ENCODE measurements around the gene SIX4. TPM values are rescaled to one million over a fixed set of nuclear protein-coding genes. Genes with fewer than 3 reads are reported as not detected.
"Not testable (repeated sequence)": the region's sequence is repeated elsewhere in the genome, so short reads cannot be mapped to it uniquely, and the experiment has no call there.

The SIX4 gene
- polyA plus RNA-seq, 1 experiment: 17.7 TPM

DNA sequence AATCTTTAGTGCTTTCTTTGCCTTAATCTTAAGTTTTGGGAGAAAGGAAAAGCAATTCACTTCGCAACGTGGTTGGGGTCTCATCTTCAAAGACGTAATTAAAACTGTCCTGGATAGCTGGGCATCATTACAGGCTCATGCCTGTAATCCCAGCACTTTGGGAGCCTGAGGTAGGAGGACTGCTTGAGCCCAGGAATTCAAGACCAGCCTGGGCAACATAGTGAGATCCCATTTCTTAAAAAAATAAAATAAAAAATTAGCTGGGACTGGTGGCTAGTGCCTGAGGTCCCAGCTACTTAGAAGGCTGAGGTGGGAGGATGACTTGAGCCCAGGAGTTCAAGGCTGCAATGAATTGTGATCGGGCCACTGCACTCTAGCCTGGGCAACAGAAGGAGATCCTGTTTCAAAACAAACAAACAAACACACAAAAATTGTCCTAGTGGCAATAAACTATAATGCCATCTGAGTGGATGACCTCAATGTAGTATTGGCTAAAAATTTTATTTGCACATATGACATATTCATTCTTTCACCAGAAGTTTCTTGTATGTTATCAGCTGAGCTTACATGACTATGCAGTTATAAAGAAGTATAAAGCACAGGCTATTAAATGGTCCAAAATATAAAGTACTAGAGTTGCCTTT is 8.8 kb upstream of the SIX4 start:
- ChIA-PET POLR2A (no interaction called here), CTCF (no interaction called here)

DNA sequence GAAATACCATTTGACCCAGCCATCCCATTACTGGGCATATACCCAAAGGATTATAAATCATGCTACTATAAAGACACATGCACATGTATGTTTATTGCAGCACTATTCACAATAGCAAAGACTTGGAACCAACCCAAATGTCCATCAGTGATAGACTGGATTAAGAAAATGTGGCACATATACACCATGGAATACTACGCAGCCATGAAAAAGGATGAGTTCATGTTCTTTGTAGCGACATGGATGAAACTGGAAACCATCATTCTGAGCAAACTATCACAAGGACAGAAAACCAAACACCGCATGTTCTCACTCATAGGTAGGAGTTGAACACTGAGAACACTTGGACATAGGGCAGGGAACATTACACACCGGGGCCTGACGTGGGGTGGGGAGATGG is 7.1 kb upstream of the SIX4 start:
- CTCF ChIA-PET; H3K4me3 ChIP-seq (ENCODE audit: low read depth, low read length); DNase-seq (ENCODE audit: low read depth, low spot score); H3K9me3 ChIP-seq (ENCODE audit: control insufficient read depth, insufficient read depth, low read length); POLR2A ChIA-PET; H3K27ac ChIP-seq (ENCODE audit: low read depth, low read length); H3K27me3 ChIP-seq (ENCODE audit: control insufficient read depth, insufficient read depth, low read length): not testable (repeated sequence)

More for the DNA sequence above, 8.8 kb upstream of the SIX4 start:
- TF ChIP-seq, protein P1, sequence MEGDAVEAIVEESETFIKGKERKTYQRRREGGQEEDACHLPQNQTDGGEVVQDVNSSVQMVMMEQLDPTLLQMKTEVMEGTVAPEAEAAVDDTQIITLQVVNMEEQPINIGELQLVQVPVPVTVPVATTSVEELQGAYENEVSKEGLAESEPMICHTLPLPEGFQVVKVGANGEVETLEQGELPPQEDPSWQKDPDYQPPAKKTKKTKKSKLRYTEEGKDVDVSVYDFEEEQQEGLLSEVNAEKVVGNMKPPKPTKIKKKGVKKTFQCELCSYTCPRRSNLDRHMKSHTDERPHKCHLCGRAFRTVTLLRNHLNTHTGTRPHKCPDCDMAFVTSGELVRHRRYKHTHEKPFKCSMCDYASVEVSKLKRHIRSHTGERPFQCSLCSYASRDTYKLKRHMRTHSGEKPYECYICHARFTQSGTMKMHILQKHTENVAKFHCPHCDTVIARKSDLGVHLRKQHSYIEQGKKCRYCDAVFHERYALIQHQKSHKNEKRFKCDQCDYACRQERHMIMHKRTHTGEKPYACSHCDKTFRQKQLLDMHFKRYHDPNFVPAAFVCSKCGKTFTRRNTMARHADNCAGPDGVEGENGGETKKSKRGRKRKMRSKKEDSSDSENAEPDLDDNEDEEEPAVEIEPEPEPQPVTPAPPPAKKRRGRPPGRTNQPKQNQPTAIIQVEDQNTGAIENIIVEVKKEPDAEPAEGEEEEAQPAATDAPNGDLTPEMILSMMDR (IDR thresholded peaks at IDR 0.05; ENCODE audit: low read depth, low read length): no peak
- H3K27me3 ChIP-seq (ENCODE audit: control insufficient read depth, insufficient read depth, low read length): no peaks in the 10 kb centered on the region
- no peak overlapping the region for H3K4me3 ChIP-seq (ENCODE audit: low read depth, low read length)
- DNase-seq (ENCODE audit: low read depth, low spot score): no peak
- H3K9me3 ChIP-seq (ENCODE audit: control insufficient read depth, insufficient read depth, low read length): no peaks in the 10 kb centered on the region
- H3K27ac ChIP-seq (ENCODE audit: low read depth, low read length): no peak overlapping the region

- H3K9me3 ChIP-seq (ENCODE audit: control insufficient read depth, insufficient read depth, low read length): no peaks in the 10 kb centered on the region; the same call in 1 of the 2 replicates
- ChIA-PET CTCF (interaction anchor here (0.6 kb wide), 1 partner anchor 75 kb away, joined by 3 read pairs; no protein-coding TSS in a partner anchor), POLR2A (interaction anchor here (0.7 to 2.8 kb wide), 7 partner anchors 11 to 529 kb away, joined by 3 to 12 read pairs (median 6); partner anchors contain the start of genes MNAT1 and SIX1)
- peak overlapping the region; percentile 92 for H3K4me3 ChIP-seq (ENCODE audit: low read depth, low read length)
- H3K27me3 ChIP-seq (ENCODE audit: control insufficient read depth, insufficient read depth, low read length): no peaks in the 10 kb centered on the region
- no peak for DNase-seq (ENCODE audit: low read depth, low spot score)
- H3K27ac ChIP-seq (ENCODE audit: low read depth, low read length): peak overlapping the region; percentile 92
- TF ChIP-seq, protein P1 (IDR thresholded peaks at IDR 0.05; ENCODE audit: low read depth, low read length): no peak
Measured at GRCh38 chr14:60723116-60723906, 840 bp downstream of the SIX4 start.

DNA sequence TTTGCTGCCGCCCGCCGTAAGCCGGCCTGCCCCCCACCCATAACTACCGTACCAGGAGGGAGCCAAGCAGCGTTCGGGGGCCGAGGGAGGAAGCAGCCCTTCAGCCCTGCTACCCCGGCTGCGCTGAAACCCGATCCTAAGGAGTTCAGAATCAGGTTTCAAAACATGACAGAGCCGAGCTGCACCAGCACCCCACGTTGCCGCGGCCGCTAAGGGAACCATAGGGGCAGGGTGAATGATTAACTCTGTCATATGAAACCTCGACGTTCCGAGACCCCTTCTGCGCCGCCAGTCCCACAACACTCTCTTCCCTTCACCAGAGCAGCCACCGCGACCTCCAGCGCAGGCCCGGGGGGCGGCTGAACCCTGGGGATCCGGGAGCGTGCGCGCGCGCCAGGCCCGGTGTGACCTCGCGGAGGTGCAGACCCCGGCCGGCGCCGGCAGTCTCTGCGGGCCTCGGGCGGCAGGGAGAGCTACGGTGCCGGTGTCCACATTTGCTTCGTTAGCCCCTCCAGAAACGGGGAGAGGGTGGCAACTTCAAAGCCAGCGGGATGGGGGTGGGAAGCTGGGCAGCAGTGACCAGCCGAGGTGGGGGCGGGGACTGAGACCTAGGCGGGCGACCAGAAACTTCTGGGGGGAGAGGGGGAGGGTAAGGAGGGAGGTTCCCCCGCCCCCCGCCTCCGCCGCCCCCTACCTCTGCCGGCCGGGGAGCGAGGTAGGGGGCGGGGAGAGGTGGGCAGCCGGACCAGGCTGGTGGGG is 1.6 kb downstream of the SIX4 start:
- H3K9me3 ChIP-seq (ENCODE audit: control insufficient read depth, insufficient read depth, low read length): no peaks in the 10 kb centered on the region; the same call in 1 of the 2 replicates
- no peak for DNase-seq (ENCODE audit: low read depth, low spot score)
- no peaks in the 10 kb centered on the region for H3K27me3 ChIP-seq (ENCODE audit: control insufficient read depth, insufficient read depth, low read length)
- TF ChIP-seq, protein P1 (IDR thresholded peaks at IDR 0.05; ENCODE audit: low read depth, low read length): no peak
- ChIA-PET CTCF (interaction anchor here (0.6 to 1.2 kb wide), 2 partner anchors 10 to 74 kb away, joined by 3 read pairs; no protein-coding TSS in a partner anchor), POLR2A (interaction anchor here (0.7 to 2.8 kb wide), 7 partner anchors 12 to 530 kb away, joined by 3 to 12 read pairs (median 6); partner anchors contain the start of genes MNAT1 and SIX1)
- H3K4me3 ChIP-seq (ENCODE audit: low read depth, low read length): peak overlapping the region; percentile 92
- peak overlapping the region; percentile 92 for H3K27ac ChIP-seq (ENCODE audit: low read depth, low read length)

- H3K4me3 ChIP-seq (ENCODE audit: low read depth, low read length): peak overlapping the region; percentile 92
- DNase-seq (ENCODE audit: low read depth, low spot score): no peak
- H3K27me3 ChIP-seq (ENCODE audit: control insufficient read depth, insufficient read depth, low read length): no peaks in the 10 kb centered on the region
- ChIA-PET POLR2A (interaction anchor here (1.4 to 2.8 kb wide), 4 partner anchors 65 to 531 kb away, joined by 6 to 12 read pairs (median 6); partner anchors contain the start of gene SIX1), CTCF (interaction anchor here (1.2 kb wide), 1 partner anchor 10 kb away, joined by 3 read pairs; no protein-coding TSS in a partner anchor)
- H3K9me3 ChIP-seq (ENCODE audit: control insufficient read depth, insufficient read depth, low read length): no peaks in the 10 kb centered on the region; the same call in 1 of the 2 replicates
- peak overlapping the region; percentile 84 for H3K27ac ChIP-seq (ENCODE audit: low read depth, low read length)
- TF ChIP-seq, protein P1 (IDR thresholded peaks at IDR 0.05; ENCODE audit: low read depth, low read length): no peak
Measured at GRCh38 chr14:60722107-60722356, 2.1 kb downstream of the SIX4 start.

Measured in AG04450 (cell line).